Measurements from ENCODE around the gene PABPC3. TPM values are rescaled to one million over a fixed set of nuclear protein-coding genes. Genes with fewer than 3 reads are reported as not detected.
A peak's percentile ranks its signal among the peaks of the same experiment; 100 is the strongest.

PABPC3 gene
- total RNA-seq, 1 experiment from 2014 or later: not detected

DNA sequence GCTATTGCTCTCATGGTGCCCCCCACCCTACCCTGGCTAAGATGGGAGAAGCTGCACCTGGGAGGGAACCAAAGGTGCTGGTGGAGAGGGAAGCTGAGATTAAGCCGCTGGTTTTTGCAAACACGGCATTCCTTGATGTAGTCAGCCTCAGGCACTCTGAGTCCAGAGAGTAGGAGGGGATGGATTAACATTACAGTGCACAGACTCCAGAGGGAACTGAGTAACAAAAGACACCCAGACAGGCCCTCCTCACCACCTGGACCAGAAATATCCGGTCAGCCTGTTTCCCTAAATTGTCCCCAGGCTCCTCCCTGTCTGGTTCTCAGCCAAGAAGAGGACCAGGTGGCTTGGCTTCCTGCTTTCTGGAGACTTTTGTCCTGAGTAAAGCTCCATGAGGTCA, 28.9 kb upstream of the PABPC3 start:
- Histone ChIP-seq H3K4me3 (ENCODE audit: low read depth, low read length, poor library complexity, severe bottlenecking) (no peak overlapping the region), H3K4me1 (ENCODE audit: insufficient read depth, low read length, poor library complexity, severe bottlenecking) (peaks cover 21% of the 10 kb centered on the region), H3K9me3 (ENCODE audit: low read depth, low read length, poor library complexity, severe bottlenecking) (no peaks in the 10 kb centered on the region), H3K27me3 (replicated peaks; ENCODE audit: insufficient read depth, low read depth, low read length, poor library complexity) (no peaks in the 10 kb centered on the region), H3K27ac (ENCODE audit: low read depth, low read length, poor library complexity, severe bottlenecking) (no peak overlapping the region), H3K36me3 (ENCODE audit: insufficient read depth, low read length, poor library complexity, severe bottlenecking) (no peaks in the 10 kb centered on the region)
- DNase-seq (ENCODE audit: low spot score): no peak
- CTCF ChIA-PET: no interaction called here
- TF ChIP-seq EZH2 (IDR thresholded peaks at IDR 0.05; ENCODE audit: borderline replicate concordance, low read depth, low read length, poor library complexity, severe bottlenecking): no peak
- TF ChIP-seq, protein P1, sequence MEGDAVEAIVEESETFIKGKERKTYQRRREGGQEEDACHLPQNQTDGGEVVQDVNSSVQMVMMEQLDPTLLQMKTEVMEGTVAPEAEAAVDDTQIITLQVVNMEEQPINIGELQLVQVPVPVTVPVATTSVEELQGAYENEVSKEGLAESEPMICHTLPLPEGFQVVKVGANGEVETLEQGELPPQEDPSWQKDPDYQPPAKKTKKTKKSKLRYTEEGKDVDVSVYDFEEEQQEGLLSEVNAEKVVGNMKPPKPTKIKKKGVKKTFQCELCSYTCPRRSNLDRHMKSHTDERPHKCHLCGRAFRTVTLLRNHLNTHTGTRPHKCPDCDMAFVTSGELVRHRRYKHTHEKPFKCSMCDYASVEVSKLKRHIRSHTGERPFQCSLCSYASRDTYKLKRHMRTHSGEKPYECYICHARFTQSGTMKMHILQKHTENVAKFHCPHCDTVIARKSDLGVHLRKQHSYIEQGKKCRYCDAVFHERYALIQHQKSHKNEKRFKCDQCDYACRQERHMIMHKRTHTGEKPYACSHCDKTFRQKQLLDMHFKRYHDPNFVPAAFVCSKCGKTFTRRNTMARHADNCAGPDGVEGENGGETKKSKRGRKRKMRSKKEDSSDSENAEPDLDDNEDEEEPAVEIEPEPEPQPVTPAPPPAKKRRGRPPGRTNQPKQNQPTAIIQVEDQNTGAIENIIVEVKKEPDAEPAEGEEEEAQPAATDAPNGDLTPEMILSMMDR (conservative IDR thresholded peaks at IDR 0.05; ENCODE audit: low read depth, low read length): no peak
- intact Hi-C loops (cut with micrococcal nuclease; ENCODE audit: unreplicated experiment): no loop called here
- POLR2A ChIA-PET (ENCODE audit: low non-redundant PET): no interaction called here
- BruUV-seq (replicated peaks): no TSS peak

DNA sequence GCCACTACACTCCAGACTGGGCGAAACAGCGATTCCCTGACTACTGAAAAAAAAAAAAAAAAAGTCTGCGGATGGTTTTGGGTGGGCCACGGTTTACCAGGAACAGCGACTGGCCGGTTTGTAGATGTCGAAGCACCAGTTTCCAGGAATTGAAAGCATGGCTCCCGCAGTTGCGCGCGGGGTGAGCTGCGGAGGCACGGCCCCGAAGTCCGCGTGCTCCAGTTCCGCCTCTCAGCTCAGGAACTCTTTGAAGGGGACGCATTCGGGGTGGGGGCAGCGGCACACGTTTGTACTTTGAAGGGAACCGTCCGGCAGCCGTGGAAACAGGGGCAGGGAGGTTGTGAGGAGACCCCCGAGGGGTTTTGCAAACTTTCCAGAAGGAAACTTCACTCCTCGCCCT, 27.1 kb upstream of the PABPC3 start:
- H3K4me3 ChIP-seq (ENCODE audit: low read depth, low read length, poor library complexity, severe bottlenecking): no peak overlapping the region
- peaks cover 21% of the 10 kb centered on the region for H3K4me1 ChIP-seq (ENCODE audit: insufficient read depth, low read length, poor library complexity, severe bottlenecking)
- CTCF ChIA-PET: no interaction called here
- no peak overlapping the region for H3K27ac ChIP-seq (ENCODE audit: low read depth, low read length, poor library complexity, severe bottlenecking)
- DNase-seq (ENCODE audit: low spot score): no peak
- no TSS peak for BruUV-seq (replicated peaks)
- POLR2A ChIA-PET (ENCODE audit: low non-redundant PET): no interaction called here
- H3K9me3 ChIP-seq (ENCODE audit: low read depth, low read length, poor library complexity, severe bottlenecking): no peaks in the 10 kb centered on the region
- H3K27me3 ChIP-seq (replicated peaks; ENCODE audit: insufficient read depth, low read depth, low read length, poor library complexity): no peaks in the 10 kb centered on the region
- no peaks in the 10 kb centered on the region for H3K36me3 ChIP-seq (ENCODE audit: insufficient read depth, low read length, poor library complexity, severe bottlenecking)
- intact Hi-C loops (cut with micrococcal nuclease; ENCODE audit: unreplicated experiment): no loop called here
- no peak for TF ChIP-seq EZH2 (IDR thresholded peaks at IDR 0.05; ENCODE audit: borderline replicate concordance, low read depth, low read length, poor library complexity, severe bottlenecking)
- TF ChIP-seq, protein P1 (conservative IDR thresholded peaks at IDR 0.05; ENCODE audit: low read depth, low read length): no peak

DNA sequence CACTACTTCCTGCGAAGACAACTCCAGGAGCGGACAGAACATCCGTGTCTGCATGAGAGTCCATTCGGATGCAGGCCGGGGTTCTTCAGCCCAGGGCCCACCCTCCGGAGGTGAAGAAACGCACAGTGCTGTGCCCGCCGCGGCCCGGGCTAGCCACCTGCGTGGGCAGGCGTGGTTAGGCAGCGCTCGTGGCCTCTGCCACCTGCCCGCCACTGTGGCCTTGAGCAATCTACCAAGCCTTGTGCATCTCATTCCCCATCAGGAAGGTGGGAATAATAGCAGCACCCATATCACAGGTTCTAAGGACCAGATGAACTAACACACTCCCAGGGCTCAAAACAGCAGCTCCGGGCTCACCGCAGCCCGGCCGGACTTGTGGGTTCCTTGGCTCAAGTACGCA, 26.7 kb upstream of the PABPC3 start:
- no peak for DNase-seq (ENCODE audit: low spot score)
- H3K27me3 ChIP-seq (replicated peaks; ENCODE audit: insufficient read depth, low read depth, low read length, poor library complexity): no peaks in the 10 kb centered on the region

More for the DNA sequence above, 26.7 kb upstream of the PABPC3 start:
- intact Hi-C loops (cut with micrococcal nuclease; ENCODE audit: unreplicated experiment): no loop called here
- H3K4me1 ChIP-seq (ENCODE audit: insufficient read depth, low read length, poor library complexity, severe bottlenecking): peaks cover 21% of the 10 kb centered on the region
- ChIA-PET CTCF (no interaction called here), POLR2A (ENCODE audit: low non-redundant PET) (no interaction called here)
- BruUV-seq (replicated peaks): no TSS peak
- no peak for TF ChIP-seq EZH2 (IDR thresholded peaks at IDR 0.05; ENCODE audit: borderline replicate concordance, low read depth, low read length, poor library complexity, severe bottlenecking)
- TF ChIP-seq, protein P1 (conservative IDR thresholded peaks at IDR 0.05; ENCODE audit: low read depth, low read length): no peak
- no peak overlapping the region for H3K4me3 ChIP-seq (ENCODE audit: low read depth, low read length, poor library complexity, severe bottlenecking)
- no peaks in the 10 kb centered on the region for H3K36me3 ChIP-seq (ENCODE audit: insufficient read depth, low read length, poor library complexity, severe bottlenecking)
- H3K27ac ChIP-seq (ENCODE audit: low read depth, low read length, poor library complexity, severe bottlenecking): peak overlapping the region; percentile 10
- H3K9me3 ChIP-seq (ENCODE audit: low read depth, low read length, poor library complexity, severe bottlenecking): no peaks in the 10 kb centered on the region
